HG02642 (cell line): ENCODE measurements around the gene FAM13B.
A peak's percentile ranks its signal among the peaks of the same experiment; 100 is the strongest.

ENCODE experiments used
- ATAC-seq: cut with Tn5 transposase; IDR thresholded peaks from one replicate; pipeline ENCODE4 v1.9.1; 2021; ENCODE audit warnings: mild to moderate bottlenecking; ENCODE audit not compliant: unreplicated experiment, poor library complexity

Gene FAM13B

GRCh38 chr5:137902408-137903133, 130.3 kb downstream of the FAM13B start:
- no peak for ATAC-seq

- no peak for ATAC-seq
Observed at GRCh38 chr5:137901011-137901817, 131.7 kb downstream of the FAM13B start.

DNA sequence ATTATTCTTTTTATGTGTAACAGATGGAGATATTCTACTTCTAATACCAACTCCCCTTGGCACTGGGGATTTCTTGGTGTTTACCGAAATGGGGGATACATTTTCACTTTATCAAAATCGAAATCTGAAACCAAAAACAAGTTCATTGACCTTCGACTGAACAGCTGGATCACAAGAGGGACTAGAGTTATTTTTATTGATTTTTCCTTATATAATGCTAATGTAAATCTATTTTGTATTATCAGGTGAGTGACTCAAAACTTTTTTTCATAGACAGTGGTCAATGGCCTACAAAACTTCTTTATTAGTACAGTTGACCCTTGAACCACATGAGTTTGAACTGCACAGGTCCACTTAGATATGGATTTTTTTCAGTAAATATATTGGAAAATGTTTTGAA, 133.4 kb downstream of the FAM13B start:
- no peak for ATAC-seq

GRCh38 chr5:137896560-137896959, 136.3 kb downstream of the FAM13B start:
- no peak for ATAC-seq

GRCh38 chr5:137894586-137894985, 138.3 kb downstream of the FAM13B start:
- no peak for ATAC-seq

DNA sequence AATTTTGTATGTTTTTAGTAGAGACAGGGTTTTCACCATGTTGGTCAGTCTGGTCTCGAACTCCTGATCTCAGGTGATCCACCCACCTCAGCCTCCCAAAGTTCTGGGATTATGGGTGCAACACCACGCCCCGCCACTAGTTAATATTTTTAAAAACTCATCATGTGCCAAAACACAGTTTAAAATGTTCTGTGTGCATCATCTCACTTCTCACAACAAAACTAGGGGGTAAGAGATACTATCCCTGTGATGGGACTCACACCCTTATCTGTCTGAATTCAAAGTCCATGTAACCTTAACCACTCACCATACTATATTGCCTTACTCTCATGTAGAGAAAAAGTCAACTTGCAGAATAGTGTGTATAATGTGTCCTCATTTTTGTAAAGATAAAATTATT, 141.0 kb downstream of the FAM13B start:
- no peak for ATAC-seq

DNA sequence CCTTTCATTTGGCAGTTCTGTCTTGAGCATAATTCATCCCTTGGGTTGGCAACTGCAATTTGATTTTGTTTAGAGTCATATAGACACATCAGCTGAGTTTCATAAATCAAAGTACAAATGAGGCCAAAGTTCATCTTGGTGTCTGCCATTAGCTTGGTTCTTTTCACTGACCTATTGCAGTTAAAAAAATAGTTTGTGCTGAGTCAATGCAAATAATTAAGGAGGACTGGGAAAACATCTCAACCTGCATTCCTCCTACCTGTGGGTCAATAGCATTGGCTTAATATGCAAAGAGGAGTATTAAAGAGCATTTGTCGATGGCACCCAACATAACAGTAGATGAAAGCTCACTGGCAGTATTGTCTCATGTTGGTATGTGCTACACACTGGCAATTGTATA, 142.0 kb downstream of the FAM13B start:
- no peak for ATAC-seq

- peak; percentile 97 for ATAC-seq
Observed at GRCh38 chr5:137888863-137889759, 143.8 kb downstream of the FAM13B start, which contains the start of gene PKD2L2. Gene PKD2L2 (plus strand): TSS chr5:137889457. CDS start chr5:137889492, 35 bp downstream.

GRCh38 chr5:137888466-137888862, 144.4 kb downstream of the FAM13B start:
- no peak for ATAC-seq
